GM18502 (cell line): ENCODE results near the gene SLC22A5.
"Not testable (repeated sequence)": the region's sequence is repeated elsewhere in the genome, so short reads cannot be mapped to it uniquely, and the experiment has no call there.

Experiments
- ATAC-seq: cut with Tn5 transposase; IDR thresholded peaks from one replicate; pipeline ENCODE4 v1.9.1; 2021; ENCODE audit warnings: mild to moderate bottlenecking; ENCODE audit not compliant: unreplicated experiment, poor library complexity

Gene SLC22A5

DNA sequence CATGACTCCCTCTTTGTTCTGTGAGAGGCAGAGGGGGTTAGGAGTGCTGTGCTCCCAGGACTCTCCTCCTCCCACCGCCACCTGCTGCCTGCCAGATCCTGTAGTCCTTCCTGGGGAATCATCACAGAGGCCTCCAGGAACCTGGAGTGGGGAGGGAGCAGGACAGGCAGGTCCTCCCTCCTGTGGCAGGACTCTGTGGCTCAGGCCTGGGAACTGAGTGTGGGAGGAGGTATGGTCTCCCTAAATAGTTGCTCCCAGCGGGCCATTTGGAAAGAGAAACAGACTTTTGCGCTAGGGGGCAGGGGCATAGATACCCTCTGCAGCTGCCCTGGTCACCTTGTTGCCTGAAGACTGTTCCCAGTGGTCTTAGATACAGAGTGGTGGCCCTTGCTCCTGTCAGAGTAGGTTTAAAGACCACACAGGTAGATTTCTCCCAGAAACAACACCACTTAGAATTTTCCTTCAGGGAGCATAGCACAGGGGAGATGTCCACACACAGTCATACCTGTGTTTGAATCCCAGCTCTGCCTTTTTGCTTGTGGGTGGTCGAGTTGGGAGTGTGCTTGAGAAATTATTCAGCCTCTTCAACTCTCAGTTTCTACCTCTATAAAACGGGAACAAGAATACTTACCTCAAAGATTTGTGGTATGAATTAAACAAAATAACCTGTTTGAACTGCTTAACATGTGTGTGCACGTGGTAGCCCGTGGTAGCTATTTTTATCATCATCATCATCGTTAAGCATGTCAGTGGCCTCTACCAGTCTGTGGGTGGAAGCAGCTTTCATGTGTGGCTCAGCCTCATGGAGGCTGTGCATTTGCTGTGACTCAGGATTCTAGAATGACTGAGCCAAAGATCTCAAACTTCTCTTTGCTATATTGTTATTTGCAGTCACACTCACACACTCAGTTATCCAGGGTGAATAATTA, 55.8 kb downstream of the SLC22A5 start:
- ATAC-seq, result peak; percentile 56

DNA sequence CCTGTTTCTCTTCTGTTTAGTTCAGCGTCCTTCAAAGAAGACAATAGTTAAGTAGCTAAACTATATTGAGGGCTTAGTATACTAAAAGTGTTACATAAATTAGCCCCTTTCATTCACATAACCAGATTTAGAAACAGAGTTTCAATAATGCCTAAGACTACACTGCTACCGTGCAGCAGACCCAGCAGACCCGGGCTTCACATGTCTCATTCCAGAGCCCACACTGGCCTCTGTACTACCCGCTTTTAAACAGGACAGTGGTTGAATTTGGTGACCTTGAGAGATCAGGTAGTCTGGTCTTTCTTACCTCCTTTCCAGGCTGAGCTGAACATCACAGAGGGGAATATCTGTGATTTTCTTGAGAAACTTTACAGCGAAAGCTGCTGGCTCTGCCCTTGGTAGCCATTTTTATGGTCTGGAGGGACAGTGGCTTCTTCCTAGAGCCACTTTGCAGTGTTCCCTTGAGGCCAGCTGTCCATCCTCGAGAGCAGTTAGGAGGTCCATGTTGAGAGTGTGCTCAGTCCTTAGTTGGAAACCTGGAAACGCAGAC, 56.5 kb downstream of the SLC22A5 start:
- no peak for ATAC-seq

DNA sequence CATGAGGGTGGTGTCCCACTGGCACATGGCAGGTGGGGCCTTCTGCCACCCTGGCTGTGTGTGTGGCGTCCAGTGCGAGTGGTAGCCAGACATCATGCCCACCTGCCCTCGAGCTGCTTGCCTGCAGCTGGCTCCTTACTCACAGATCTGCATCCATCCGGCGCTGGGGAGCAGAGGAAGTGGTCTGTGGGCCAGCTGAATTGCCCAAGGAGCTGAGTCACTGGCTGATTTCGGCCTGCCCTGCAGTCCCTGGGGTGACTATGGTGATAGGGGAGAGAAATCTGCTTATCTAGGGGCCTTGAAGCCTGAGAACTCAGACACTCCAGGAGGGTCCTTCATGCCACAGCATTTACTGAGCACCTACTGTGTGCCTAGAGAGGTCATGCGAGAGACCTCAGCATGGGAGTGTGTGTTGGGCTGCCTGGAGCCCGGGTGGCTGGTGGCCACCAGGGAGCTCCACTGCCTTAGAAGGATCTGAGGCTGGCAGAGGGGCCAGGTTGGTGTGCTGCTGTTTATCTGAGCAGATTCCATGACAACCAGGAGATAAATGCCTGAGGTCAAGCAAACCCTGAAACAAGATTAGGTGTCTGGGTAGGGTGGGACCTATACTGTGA, 57.1 kb downstream of the SLC22A5 start:
- peak; percentile 45 for ATAC-seq

GRCh38 chr5:132427281-132428146, 58.0 kb downstream of the SLC22A5 start:
- no peak for ATAC-seq

DNA sequence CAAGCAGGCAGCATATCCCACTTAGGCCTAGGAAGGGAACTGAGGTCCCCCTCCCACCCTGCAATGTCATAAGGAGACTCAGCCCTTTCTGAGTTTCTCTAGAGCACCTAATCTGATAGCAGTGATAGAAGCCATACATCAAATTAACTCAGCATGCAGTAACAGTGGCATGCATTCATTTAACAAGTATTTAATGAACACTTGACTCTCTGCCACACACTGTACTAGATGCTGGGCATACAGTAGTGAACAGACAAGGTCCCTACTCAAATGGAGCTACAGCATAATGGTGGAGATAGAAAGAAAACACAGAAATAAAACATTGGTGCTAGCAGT, 58.6 kb downstream of the SLC22A5 start:
- no peak for ATAC-seq

DNA sequence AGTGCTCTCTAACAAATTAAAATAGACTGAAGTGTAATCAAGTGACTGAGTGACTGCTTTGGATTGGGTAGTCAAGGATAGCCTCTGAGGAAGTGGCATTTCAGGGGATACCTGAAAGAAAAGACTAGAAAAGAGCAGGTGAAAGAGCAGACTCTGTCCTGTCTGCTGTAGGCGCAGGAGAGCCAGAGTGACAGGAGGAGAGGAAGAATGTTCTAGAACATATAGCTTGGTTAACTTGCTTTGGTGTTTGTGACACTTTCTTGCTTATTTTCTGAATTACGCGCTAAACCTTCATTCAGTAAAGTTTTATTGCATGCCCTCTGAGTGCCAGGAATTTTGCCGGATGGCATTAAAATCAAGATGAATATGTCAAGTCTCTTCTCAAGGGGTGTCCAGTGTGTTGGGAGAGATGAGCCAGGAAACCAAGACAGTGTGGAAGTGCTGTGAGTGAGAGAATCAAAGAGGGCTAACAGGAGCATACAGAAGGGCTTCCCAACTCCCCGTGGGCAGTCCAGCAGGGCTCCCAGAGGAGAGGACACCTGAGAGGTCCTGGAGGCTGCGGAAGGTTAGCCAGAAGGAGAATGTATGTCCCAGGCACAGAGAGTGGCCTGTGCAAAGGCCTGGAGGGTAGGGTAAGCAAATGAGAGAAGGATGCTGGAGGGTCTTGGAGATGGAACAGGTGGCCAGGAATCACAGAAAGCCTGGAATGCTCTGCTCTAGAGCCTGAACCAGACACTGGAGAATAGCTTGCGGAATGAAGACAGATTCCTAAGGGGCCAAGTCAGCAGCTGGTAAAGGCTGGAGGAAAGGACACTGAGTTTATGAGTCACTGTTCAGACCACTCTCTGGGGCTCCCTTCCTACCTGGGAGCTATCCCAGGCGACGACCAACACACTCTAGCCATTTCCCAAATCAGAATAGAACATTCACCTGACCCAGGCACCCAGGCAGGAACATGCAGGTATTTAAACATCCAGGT, 59.3 kb downstream of the SLC22A5 start:
- no peak for ATAC-seq

DNA sequence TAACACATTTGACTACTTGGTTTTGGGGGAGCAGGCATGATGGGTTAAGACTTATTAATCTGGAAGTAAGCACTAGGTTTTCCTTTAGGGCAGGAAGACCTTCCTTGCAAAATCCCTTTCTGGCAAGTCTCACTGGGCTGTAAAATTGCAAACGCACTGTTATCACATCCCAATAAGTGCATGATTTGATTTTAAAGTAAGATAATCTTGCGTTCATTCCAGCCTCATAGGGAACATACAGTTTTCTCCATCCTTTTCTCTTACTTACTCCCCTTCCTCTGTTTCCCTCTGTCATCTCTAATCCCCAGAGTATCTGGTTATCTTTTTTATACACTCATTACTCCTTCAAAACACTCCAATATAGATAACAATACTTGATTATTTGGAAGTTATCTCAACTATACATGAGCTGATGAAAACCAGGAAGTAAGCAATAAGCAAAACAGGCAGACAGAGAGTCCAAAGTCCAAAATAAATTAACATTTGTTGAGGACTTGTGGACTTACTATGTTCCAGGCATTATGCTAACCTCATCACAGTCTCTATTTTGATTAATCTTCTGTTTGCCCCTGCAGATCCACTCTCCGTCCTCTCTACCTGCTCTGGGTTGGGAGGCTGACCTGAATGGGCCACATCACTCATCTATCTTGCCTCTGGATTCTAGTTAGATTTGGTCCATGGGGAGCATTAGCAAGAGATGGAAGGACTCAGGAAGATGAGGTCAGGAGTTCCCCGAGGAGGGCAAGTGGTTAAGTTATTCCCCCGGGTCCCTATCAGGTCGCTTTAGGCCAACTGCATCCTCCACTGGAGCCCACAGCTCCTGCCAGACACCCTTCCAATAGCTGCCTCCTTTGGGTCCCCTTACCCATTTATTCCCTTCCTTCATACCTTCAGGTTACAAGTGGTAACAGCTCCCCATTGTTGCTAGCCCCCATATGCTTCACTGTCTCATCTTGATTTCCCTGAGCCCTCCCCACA, 60.2 kb downstream of the SLC22A5 start:
- no peak for ATAC-seq

GRCh38 chr5:132430746-132431145, 61.2 kb downstream of the SLC22A5 start:
- ATAC-seq, result no peak

- ATAC-seq, result no peak
Observed at GRCh38 chr5:132431632-132432031, 62.1 kb downstream of the SLC22A5 start.

DNA sequence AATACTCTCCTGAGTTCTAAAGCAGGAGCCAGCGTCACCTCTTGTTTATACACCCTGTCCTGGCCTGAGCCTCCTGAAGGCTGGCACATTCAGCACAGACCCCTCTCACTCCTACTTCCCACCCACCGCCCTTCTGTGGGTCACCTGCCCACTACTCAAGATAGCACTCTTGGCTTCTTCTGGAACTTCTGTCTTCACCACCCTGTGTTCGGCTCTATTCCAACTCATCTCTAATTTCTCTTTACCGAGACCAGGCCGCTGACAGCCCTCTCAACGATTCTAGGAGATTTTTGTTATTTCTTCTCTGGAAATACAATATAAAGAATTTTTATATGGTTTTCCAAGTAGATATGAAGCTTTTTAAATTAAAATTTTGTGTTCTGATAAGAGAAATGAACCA, 63.6 kb downstream of the SLC22A5 start:
- no peak for ATAC-seq

DNA sequence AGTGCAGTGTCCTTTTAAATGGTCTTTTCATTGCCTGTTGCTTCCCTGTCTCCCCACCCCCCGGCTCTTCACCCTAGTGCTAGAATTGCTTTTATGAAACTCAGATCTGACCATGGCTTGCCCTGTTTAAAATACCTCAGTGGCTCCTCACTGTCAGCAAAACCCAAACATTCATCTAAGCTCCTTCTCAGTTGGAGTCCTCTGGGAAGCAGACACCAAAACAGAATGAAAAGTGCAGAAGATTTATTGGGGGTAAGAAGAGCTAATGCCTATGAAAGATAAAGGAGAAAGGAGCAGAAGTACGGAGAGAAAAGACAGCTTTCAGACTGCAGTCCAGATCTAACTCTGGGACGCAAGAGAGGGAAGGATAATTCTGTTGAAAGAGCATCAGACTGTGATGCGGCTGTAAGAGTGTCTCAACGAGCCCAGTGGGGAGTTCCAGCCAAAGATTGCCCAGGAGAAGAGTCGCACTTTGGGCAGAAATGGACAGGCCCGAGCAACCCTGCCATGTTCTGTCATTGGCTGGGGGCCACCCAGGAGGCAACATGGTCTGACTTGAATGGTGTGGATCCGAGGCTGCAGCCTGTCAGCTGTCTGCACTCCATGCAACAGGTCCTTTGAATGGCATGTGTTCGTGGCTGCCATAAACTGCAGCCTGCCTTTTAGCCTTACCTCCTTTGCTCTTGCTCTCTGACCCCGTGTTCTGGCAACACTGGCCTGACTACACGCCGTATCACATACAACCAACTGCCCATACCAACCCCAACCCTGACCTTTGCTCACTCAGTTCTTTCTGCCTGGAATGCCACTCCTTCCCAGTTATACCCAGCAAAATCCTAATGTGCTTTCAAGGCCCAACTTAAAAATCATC, 65.1 kb downstream of the SLC22A5 start:
- no peak for ATAC-seq

DNA sequence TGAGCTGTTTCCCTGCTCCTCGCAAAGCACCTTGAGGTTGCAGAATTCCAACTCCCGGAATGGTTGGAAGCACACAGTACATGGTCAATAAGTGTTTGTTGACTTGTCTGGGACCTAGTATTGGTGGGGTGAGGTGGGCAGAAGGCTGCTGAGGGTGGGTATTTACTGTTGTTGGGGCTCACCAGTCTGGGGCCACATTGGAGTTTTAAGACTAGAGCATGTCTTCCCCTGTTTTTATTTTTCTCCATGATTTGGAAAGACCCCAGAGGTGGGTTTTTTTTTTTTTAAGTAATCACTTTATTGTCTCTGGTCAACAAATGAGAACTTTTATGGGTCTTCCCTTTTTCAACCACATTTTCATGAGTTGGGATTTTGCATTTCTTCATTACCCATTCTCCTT, 65.9 kb downstream of the SLC22A5 start:
- ATAC-seq, result no peak

DNA sequence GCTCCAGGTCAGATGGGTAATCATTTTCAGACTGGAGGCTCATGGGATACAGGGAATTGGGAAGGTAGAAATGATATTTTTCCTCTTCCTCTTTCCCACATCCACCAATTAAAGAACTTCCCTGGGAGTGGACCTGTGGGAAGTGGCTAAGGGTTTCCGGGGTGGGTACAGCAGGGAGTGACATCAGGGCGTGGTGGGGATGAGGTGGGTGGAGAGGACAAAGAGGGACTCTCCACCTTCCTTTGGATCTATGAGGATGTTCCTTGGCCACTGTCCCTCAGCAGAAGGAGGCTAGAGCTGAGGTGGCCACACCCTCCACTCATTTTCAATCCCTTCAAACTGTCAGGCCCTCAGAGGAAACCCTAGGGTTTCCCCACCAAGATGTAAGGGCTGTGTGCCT, 66.4 kb downstream of the SLC22A5 start:
- no peak for ATAC-seq

DNA sequence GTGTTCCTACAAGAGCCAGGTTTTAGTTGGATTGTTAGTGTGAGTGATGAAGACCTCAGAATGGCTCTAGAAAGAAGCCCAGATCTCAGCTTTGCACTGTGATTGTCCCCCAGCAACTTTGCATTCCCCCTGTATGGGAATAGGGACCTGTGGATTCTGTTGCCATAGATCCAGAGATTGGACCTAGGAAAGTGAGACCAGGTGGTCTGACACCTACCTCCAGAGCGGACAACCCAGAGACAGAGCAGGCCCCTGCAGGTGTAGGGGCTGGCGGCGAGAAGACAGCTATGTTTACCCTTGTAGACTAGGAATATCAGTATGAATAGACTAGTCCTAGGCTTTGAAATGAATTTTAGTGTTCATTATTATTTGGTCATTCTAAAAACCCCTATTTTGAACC, 67.4 kb downstream of the SLC22A5 start:
- ATAC-seq, result peak; percentile 4

DNA sequence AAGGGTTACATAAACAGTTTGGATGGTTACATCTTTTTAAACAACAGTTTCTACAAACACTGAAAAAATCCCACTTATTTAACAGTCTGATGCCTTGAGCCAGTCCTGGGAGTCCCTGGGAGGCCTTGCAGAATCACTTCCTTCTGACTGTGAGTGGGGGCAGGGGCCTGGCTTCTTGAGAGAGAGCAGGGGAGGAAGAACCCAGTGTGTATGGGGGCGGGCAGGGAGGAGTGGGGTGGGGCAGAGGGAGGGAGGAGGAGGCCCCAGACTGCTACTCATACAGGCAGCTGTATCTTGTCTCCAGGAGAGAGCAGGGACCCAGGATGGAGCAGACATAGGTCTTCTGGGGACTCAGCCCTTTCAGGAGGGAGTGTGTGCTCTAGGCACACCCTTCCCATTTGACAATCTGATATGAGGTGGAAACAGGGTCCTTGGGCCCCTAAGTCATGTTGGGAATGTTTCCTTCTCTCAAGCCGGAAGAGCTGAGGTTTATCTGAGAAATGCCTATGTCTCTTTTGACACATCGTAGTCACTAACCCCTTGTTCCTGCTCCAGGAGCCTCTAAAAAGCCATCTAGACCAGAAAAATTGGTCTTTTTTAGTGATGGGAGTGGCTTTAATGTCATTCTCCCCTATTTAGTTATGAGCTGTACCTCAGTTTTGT, 68.2 kb downstream of the SLC22A5 start:
- peak; percentile 88 for ATAC-seq

DNA sequence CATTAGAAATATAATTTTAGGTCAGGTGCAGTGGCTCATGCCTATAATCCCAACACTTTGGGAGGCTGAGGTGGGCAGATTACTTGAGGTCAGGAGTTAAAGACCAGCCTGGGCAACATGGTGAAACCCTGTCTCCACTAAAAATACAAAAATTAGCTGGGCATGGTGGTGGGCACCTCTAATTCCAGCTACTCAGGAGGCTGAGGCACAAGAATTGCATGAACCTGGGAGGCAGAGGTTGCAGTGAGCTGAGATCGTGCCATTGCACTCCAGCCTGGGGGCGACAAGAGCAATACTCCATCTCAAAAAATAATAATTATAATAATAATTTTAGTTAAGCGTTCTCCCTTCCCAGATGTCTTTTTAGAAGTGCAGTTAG, 68.7 kb downstream of the SLC22A5 start:
- not testable (repeated sequence) for ATAC-seq

- ATAC-seq, result no peak
Observed at GRCh38 chr5:132438917-132439316, 69.4 kb downstream of the SLC22A5 start.
